ENCODE results near the gene GOLGA8J.
"Not testable (repeated sequence)": the region's sequence is repeated elsewhere in the genome, so short reads cannot be mapped to it uniquely, and the experiment has no call there.

The GOLGA8J gene, protein sequence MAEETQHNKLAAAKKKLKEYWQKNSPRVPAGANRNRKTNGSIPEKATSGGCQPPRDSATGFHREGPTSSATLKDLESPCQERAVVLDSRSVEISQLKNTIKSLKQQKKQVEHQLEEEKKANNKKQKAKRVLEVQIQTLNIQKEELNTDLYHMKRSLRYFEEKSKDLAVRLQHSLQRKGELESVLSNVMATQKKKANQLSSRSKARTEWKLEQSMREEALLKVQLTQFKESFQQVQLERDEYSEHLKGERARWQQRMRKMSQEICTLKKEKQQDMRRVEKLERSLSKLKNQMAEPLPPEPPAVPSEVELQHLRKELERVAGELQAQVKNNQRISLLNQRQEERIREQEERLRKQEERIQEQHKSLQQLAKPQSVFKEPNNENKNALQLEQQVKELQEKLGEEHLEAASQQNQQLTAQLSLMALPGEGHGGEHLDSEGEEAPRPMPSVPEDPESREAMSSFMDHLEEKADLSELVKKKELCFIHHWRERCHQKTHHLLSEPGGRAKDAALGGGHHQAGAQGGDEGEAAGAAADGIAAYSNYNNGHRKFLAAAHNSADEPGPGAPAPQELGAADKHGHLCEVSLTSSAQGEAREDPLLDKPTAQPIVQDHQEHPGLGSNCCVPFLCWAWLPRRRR

DNA sequence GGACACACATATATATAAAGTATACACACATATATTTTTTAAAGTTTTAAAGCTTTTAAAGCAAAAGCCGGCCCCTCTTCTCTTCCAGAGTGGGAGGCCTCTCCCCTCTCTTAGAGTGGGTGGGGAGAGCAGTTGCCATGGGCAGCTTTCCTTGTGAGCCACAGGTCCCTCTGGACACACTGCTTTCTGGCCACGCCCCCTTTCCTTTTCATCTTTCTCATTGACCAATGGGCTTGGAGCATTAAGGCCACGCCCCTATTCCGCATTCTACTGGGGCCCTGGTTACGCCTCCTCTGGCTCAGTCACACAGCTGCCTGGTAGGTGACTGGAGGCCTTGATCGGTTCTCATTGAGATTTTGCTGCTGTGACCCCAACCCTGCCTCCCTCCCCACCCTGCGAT, at the start of gene GOLGA8J:
TSS of gene GOLGA8J (plus strand) at position 301 of the 400 bp plus-strand sequence. CDS start at position 399, 98 bp downstream.
- not testable (repeated sequence) for DNase-seq

- no peak for DNase-seq
Observed at GRCh38 chr15:30033211-30033610, 49.5 kb upstream of the GOLGA8J start.

- no peak for DNase-seq
Observed at GRCh38 chr15:30033763-30034162, 49.0 kb upstream of the GOLGA8J start.

- DNase-seq = no peak
Observed at GRCh38 chr15:30036036-30036703, 46.6 kb upstream of the GOLGA8J start.

DNA sequence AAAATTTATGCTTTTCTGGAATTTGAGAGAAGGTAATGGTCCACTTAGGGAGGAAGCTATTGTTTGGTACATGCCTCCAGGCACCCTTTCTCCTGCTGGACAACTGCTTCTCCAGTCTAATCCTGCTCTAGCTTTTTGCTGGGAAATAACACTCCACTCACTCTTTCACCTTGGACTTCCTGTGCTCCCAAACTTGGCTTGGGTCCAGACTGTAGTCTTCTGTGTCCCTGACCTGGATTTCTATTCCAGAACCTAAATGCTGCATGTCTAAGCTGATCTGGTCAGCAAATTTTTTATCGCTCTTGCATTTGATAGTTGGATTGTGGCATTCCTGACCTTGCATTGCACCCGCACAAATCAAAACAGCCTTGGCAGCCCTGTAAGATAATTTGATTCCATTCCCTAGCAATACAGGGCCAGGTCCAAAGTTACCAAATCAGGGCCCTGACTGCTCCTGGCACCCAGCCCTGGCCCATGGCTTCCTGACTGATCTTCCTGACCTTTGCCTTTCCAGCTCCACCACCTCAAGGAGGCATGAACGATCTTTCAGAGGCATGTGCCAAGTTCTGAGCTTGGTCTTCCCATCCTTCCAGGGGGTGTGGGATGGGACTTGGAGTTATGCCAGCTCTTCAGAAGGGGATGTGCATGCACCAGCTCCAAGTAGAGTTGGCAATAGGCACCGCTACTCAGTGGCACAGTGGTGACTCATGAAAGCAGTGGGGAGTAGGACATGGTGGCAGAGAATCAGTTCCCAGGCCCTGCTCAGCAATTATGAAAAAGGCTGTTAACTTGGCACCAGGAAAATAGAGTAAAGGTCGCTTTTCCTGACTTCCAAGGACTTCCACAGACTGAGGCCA, 43.9 kb upstream of the GOLGA8J start:
- no peak for DNase-seq

DNA sequence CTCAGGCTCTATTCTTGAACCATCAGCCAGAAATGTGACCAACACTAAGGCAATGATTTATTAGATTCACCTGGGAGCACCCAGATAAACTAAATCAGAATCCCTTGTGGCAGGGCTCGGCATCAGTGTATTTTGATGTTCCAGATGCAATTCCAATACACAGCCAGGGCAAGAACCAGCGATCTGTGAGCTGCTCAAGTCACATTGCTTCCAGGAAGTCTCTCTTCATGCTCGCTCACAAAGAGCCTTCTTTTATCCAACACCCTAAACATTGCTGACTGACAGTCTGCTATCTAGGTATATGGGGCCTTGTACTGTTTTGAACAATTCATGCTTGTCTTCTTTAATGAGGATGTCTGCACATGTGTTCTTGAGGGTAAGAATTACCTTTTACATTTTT, 40.9 kb upstream of the GOLGA8J start:
- no peak for DNase-seq

- DNase-seq = no peak
Observed at GRCh38 chr15:30042556-30042955, 40.2 kb upstream of the GOLGA8J start.

- DNase-seq = no peak
Observed at GRCh38 chr15:30043211-30043655, 39.5 kb upstream of the GOLGA8J start.

GRCh38 chr15:30044377-30044776, 38.4 kb upstream of the GOLGA8J start:
- no peak for DNase-seq

GRCh38 chr15:30044826-30045225, 37.9 kb upstream of the GOLGA8J start:
- not testable (repeated sequence) for DNase-seq

- DNase-seq = not testable (repeated sequence)
Observed at GRCh38 chr15:30045248-30046041, 37.3 kb upstream of the GOLGA8J start.

DNA sequence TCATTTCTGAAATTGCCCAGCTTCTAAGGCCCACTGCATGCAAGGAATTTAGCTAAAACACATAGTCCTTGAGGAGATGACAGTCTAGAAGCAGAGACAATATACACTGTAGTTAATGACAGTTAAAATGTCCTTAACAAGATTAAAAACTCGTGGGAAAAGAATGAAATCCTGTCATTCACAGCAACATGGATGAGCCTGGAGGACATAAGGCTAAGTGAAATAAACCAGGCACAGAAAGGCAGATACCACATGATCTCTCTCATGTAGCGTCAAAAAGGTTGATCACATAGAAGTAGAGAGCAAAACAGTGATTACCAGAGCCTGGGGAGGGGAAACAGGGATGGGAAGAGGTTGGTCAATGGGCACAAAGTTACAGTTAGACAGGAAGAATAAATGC, 36.3 kb upstream of the GOLGA8J start:
- no peak for DNase-seq

GRCh38 chr15:30055604-30056003, 27.2 kb upstream of the GOLGA8J start:
- DNase-seq = no peak

DNA sequence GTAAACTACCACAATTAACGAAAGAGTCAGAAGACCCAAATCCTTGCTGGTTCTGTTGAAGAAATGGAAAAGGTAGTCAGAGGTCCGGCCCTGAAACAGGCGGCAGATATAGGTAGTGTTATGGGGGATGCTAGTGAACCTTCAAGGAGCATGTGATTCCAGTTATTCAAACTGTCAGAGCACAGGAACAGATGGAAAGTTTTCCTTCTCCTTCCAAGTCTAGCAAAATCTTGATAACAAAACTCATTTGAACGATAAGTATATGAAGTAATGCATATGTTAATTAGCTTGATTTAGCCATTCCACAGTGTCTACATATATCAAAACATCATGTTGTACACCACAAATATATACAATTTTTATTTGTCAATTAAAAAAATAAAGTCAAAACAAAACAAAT, 26.6 kb upstream of the GOLGA8J start:
- no peak for DNase-seq

DNA sequence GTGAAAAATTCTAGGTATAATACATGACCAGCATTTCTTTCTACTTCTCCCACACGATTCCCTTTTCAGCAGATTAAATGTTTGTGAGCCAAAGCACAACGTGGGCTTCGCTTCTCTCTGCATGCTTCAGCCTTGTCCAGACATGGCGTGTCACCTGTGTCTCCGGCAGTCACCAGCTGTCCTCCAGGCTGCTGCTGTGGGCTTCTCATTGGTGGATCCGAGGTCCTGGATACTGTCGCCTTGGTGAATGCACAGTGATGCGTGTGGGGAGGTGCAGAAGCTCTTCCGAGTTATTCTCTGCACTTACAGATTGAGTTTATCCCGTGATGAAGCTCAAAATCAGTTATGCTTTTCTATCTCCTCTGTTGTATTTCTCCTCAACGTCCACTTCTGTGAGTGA, 23.0 kb upstream of the GOLGA8J start:
- no peak for DNase-seq

DNA sequence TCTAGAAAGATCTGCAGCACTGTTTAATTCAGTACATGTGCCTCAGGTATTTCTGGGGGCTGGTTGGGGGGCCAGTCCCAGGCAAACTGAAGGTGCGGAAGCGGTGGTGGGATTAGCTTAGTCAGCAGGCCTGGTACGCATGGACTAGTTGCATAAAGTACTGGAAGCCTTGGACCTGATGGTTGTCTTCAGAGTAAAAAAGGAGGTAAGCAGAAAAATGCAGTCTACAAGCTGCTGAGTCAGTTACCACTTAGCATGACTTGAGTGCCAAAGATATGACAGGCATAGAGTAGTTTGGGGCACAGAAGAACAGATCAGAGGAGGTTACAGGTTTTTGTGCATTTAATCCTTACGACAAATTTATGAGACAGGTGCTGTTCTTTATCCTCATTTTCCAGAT, 19.9 kb upstream of the GOLGA8J start:
- no peak for DNase-seq

GRCh38 chr15:30063835-30064546, 18.8 kb upstream of the GOLGA8J start:
- DNase-seq = no peak

GRCh38 chr15:30065025-30065801, 17.5 kb upstream of the GOLGA8J start:
- no peak for DNase-seq

GRCh38 chr15:30068326-30068725, 14.4 kb upstream of the GOLGA8J start:
- no peak for DNase-seq

DNA sequence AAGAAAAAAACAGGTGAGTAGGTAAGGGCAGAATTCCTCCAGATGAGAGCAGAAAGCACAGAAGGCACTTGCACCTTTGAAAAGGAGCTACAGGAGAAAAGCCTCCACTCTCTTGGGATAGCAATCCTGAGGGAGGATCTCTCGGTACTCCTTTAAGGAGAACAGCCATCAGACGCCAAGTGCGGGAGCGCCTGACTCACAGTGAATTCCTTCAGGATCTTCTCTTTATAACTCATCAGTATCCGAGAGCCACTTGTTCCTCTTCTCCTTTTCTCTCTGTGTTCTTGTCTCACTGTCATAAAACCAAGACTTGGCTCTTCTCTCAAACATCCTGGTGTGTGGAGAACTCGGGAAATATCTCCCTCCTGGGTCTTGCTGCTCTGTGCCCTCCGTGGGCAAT, 10.1 kb upstream of the GOLGA8J start:
- DNase-seq = no peak

Data from CD4-positive, alpha-beta T cell treated with Interleukin-6 for 4 hours (primary cell).